WTC11 (cell line): Measurements from ENCODE around the gene GTSE1.

ENCODE experiments used
- ATF2 ChIP-seq: sonication (generic); formaldehyde crosslinking; IDR thresholded peaks from 2 replicates; pipeline ENCODE4 v1.8.1; 2022; ENCODE audit warnings: low read depth, missing genetic modification reagents, borderline replicate concordance
- CBFB ChIP-seq: sonication (generic); formaldehyde crosslinking; IDR thresholded peaks from 2 replicates; pipeline ENCODE4 v1.8.1; 2022; ENCODE audit warnings: mild to moderate bottlenecking, low read depth, missing genetic modification reagents
- CREB1 ChIP-seq: sonication (generic); formaldehyde crosslinking; IDR thresholded peaks from 2 replicates; pipeline ENCODE4 v1.8.0; 2023; ENCODE audit warnings: mild to moderate bottlenecking, missing genetic modification reagents
- FOXJ3 ChIP-seq: sonication (generic); formaldehyde crosslinking; IDR thresholded peaks from 2 replicates; pipeline ENCODE4 v1.9.0; 2021; ENCODE audit warnings: missing genetic modification reagents, mild to moderate bottlenecking, borderline replicate concordance
- JUN ChIP-seq: sonication (generic); formaldehyde crosslinking; IDR thresholded peaks from 2 replicates; pipeline ENCODE4 v1.8.0; 2023; ENCODE audit warnings: mild to moderate bottlenecking, missing genetic modification reagents
- KAT7 ChIP-seq: sonication (generic); formaldehyde crosslinking; IDR thresholded peaks from 2 replicates; pipeline ENCODE4 v1.8.1; 2023; ENCODE audit warnings: missing genetic modification reagents, mild to moderate bottlenecking, borderline replicate concordance
- MAX ChIP-seq: sonication (generic); formaldehyde crosslinking; IDR thresholded peaks from 2 replicates; pipeline ENCODE4 v1.8.0; 2022; ENCODE audit warnings: mild to moderate bottlenecking, missing genetic modification reagents
- NR2C2 ChIP-seq: sonication (generic); formaldehyde crosslinking; IDR thresholded peaks from 2 replicates; pipeline ENCODE4 v1.8.0; 2022; ENCODE audit warnings: mild to moderate bottlenecking, missing genetic modification reagents
- NR3C1 ChIP-seq: sonication (generic); formaldehyde crosslinking; conservative IDR thresholded peaks from 2 replicates; pipeline ENCODE4 v1.8.1; 2023; ENCODE audit warnings: low read depth, mild to moderate bottlenecking, missing genetic modification reagents
- TP53 ChIP-seq: sonication (generic); formaldehyde crosslinking; IDR thresholded peaks from 2 replicates; pipeline ENCODE4 v1.8.1; 2023; ENCODE audit warnings: mild to moderate bottlenecking, missing genetic modification reagents
- USF1 ChIP-seq: sonication (generic); formaldehyde crosslinking; IDR thresholded peaks from 2 replicates; pipeline ENCODE4 v1.8.0; 2022; ENCODE audit warnings: mild to moderate bottlenecking, missing genetic modification reagents
- ZNF232 ChIP-seq: sonication (generic); formaldehyde crosslinking; IDR thresholded peaks from 2 replicates; pipeline ENCODE4 v1.8.0; 2022; ENCODE audit warnings: mild to moderate bottlenecking, missing genetic modification reagents
- TF ChIP-seq, protein P1 (sequence below): fragments of 200-600 bp; IDR thresholded peaks from 2 replicates; pipeline ENCODE4 v1.8.0; 2022; ENCODE audit warnings: antibody characterized with exemption
- TF ChIP-seq, protein P2 (sequence below): sonication (generic); formaldehyde crosslinking; IDR thresholded peaks from 2 replicates; pipeline ENCODE4 v1.8.1; 2023; ENCODE audit warnings: mild to moderate bottlenecking, missing genetic modification reagents, borderline replicate concordance

DNA sequence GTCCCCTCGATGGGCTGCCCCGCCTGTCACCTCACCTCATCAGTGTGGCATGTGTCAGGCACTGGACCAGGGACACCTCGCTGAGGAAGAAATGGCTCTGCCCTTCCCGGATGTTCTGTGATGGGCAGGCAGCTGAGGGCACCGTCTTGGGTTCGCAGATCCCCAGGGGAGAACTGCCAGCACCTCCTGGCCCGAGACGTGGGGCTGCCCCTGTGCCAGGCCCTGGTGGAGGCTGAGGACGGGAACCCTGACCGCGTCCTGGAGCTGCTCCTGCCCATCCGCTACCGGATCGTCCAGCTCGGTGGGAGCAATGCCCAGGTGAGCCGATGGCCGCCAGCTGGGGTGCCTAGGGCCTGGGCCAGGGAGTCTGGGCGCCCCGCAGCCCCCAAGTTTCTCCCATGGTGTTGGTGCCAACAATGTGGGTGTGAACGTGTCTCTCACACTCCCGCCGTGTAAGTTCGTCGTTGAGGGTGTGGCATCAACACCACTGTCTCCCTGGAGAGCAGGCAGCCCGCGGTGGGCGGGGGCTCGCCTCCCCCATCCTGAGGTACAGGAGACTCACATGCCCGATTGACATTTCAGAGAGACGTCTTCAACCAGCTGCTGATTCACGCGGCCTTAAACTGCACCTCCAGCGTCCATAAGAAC lies 7.3 kb upstream of the GTSE1 start:
- TF ChIP-seq, protein P1, sequence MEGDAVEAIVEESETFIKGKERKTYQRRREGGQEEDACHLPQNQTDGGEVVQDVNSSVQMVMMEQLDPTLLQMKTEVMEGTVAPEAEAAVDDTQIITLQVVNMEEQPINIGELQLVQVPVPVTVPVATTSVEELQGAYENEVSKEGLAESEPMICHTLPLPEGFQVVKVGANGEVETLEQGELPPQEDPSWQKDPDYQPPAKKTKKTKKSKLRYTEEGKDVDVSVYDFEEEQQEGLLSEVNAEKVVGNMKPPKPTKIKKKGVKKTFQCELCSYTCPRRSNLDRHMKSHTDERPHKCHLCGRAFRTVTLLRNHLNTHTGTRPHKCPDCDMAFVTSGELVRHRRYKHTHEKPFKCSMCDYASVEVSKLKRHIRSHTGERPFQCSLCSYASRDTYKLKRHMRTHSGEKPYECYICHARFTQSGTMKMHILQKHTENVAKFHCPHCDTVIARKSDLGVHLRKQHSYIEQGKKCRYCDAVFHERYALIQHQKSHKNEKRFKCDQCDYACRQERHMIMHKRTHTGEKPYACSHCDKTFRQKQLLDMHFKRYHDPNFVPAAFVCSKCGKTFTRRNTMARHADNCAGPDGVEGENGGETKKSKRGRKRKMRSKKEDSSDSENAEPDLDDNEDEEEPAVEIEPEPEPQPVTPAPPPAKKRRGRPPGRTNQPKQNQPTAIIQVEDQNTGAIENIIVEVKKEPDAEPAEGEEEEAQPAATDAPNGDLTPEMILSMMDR: no peak
- TF ChIP-seq, protein P2, sequence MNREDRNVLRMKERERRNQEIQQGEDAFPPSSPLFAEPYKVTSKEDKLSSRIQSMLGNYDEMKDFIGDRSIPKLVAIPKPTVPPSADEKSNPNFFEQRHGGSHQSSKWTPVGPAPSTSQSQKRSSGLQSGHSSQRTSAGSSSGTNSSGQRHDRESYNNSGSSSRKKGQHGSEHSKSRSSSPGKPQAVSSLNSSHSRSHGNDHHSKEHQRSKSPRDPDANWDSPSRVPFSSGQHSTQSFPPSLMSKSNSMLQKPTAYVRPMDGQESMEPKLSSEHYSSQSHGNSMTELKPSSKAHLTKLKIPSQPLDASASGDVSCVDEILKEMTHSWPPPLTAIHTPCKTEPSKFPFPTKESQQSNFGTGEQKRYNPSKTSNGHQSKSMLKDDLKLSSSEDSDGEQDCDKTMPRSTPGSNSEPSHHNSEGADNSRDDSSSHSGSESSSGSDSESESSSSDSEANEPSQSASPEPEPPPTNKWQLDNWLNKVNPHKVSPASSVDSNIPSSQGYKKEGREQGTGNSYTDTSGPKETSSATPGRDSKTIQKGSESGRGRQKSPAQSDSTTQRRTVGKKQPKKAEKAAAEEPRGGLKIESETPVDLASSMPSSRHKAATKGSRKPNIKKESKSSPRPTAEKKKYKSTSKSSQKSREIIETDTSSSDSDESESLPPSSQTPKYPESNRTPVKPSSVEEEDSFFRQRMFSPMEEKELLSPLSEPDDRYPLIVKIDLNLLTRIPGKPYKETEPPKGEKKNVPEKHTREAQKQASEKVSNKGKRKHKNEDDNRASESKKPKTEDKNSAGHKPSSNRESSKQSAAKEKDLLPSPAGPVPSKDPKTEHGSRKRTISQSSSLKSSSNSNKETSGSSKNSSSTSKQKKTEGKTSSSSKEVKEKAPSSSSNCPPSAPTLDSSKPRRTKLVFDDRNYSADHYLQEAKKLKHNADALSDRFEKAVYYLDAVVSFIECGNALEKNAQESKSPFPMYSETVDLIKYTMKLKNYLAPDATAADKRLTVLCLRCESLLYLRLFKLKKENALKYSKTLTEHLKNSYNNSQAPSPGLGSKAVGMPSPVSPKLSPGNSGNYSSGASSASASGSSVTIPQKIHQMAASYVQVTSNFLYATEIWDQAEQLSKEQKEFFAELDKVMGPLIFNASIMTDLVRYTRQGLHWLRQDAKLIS (CRISPR knock-in tag): no peak
- TF ChIP-seq CREB1 (CRISPR knock-in tag): no peak
- no peak for TF ChIP-seq CBFB
- no peak for TF ChIP-seq JUN (CRISPR knock-in tag)
- no peak for TF ChIP-seq NR3C1
- TF ChIP-seq MAX (CRISPR knock-in tag): no peak
- TF ChIP-seq FOXJ3 (CRISPR knock-in tag): no peak
- no peak for TF ChIP-seq ZNF232 (CRISPR knock-in tag)
- TF ChIP-seq TP53 (CRISPR knock-in tag): no peak
- no peak for TF ChIP-seq NR2C2 (CRISPR knock-in tag)
- no peak for TF ChIP-seq USF1 (CRISPR knock-in tag)
- TF ChIP-seq KAT7 (CRISPR knock-in tag): no peak
- no peak for TF ChIP-seq ATF2
